Measurements from ENCODE around the gene DAGLB. TPM values are rescaled to one million over a fixed set of nuclear protein-coding genes. Genes with fewer than 3 reads are reported as not detected.

The DAGLB gene
- total and polyA plus RNA-seq, 2 experiments from 2014 or later, result 18.9 to 22.3 TPM

DNA sequence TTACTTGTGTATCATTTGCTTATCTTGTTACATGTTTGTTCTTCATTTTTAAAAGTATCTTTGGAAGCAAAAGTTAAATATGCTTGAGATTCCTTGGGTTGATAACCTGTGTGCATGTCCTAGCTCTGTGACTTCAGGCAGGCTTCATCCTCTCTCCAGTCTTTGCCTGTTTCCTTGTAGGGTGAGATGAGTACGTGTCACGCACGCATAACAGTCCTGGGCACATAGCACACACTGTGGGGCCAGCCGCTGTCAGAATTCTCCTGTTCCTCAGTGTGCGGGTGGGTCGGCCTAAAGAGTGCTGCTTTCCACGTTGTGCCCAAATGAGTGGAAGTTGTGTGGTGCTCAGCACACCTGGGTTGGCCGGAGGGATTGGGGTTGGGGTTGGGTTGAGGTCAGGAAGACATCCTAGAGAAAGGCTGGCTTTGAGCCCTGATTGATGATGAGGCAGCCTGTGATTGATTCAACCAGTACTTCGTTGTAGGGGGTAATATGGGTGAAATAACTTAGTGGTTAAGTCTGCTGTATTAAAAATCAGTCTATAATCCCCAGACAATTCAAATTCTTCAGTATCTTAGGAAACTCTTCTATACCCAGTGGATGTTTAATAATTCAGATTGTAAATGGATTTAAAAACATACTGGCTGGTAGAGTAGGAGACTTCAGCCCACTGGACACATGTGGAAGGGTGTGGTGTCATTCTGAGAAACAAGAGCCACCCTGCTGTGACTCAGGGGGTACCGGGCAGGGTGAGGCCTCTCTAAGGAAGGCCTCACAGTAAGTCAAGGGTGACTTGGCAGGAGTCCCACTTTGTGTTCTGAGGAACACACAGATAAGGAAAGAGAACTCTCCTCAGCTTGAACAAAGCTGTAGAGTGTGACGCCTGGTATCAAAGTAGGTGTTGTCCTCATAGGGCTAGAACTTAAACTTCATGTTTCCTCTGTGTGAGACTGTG is 54.8 kb downstream of the DAGLB start:
- TF ChIP-seq, protein P1, sequence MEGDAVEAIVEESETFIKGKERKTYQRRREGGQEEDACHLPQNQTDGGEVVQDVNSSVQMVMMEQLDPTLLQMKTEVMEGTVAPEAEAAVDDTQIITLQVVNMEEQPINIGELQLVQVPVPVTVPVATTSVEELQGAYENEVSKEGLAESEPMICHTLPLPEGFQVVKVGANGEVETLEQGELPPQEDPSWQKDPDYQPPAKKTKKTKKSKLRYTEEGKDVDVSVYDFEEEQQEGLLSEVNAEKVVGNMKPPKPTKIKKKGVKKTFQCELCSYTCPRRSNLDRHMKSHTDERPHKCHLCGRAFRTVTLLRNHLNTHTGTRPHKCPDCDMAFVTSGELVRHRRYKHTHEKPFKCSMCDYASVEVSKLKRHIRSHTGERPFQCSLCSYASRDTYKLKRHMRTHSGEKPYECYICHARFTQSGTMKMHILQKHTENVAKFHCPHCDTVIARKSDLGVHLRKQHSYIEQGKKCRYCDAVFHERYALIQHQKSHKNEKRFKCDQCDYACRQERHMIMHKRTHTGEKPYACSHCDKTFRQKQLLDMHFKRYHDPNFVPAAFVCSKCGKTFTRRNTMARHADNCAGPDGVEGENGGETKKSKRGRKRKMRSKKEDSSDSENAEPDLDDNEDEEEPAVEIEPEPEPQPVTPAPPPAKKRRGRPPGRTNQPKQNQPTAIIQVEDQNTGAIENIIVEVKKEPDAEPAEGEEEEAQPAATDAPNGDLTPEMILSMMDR (IDR thresholded peaks at IDR 0.05; ENCODE audit: low read depth, low read length), result no peak
- Histone ChIP-seq H3K9me3 (ENCODE audit: low read depth) (no peaks in the 10 kb centered on the region), H3K27ac (peak overlapping the region; percentile 83), H3K4me1 (ENCODE audit: low read depth) (peaks cover 31% of the 10 kb centered on the region), H3K4me3 (no peak overlapping the region), H3K36me3 (peaks cover 18% of the 10 kb centered on the region), H3K27me3 (no peaks in the 10 kb centered on the region)
- peak; percentile 79 to 85 for DNase-seq (ENCODE audit: low read depth in 1 of 2, low spot score in 1 of 2)

DNA sequence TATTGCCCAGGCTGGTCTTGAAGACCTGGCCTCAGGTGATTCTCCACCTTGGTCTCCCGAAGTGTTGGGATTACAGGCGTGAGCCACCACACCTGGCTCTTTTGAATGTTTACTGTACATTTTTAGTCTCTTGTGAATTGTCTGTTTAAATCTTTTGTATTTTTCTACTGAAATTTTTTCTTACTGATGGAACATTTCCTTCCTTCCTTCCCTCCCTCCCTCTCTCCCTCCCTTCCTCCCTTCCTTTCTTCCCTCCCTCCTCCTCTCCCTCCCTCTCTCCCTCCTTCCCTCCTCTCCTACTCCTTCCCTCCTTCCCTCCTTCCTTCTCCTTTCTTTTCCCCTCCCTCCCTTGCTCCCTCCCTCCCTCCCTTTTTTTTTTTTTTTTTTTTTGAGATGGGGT is 58.0 kb downstream of the DAGLB start:
- TF ChIP-seq, protein P1 (IDR thresholded peaks at IDR 0.05; ENCODE audit: low read depth, low read length), result no peak
- no peak overlapping the region for H3K4me3 ChIP-seq
- H3K9me3 ChIP-seq (ENCODE audit: low read depth), result no peaks in the 10 kb centered on the region
- DNase-seq (ENCODE audit: low read depth in 1 of 2, low spot score in 1 of 2), result no peak
- peaks cover 18% of the 10 kb centered on the region for H3K36me3 ChIP-seq
- H3K27ac ChIP-seq, result no peak overlapping the region
- H3K27me3 ChIP-seq, result no peaks in the 10 kb centered on the region
- peaks cover 25% of the 10 kb centered on the region for H3K4me1 ChIP-seq (ENCODE audit: low read depth)

DNA sequence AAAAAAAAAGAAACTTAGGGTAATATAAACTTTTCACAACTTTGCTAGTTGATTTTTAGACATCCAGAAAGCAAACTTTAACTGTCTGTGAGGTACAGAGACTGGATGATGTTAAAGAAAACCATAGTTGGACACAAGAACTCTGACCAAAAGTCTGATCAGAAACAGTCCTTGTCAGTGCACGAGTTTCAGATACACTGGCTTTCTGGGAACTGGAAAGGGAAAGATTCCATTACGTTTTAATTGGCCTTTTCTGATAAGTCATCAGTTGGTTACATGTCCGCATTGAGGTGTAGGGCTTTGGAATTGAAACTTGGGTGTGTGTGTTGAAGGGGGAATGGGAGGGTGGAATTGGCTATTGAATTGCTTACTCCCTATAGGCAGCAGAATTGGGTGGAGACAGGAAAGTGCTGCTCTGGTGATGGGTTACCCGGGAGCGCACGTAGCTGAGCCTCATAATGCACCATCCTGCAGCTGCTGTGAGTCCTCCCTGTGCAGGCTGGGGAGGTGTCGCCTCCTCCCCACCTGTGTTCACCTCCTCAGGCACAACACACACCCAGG is 59.9 kb downstream of the DAGLB start:
- Histone ChIP-seq H3K27ac (no peak overlapping the region), H3K4me3 (no peak overlapping the region), H3K36me3 (peaks cover 18% of the 10 kb centered on the region), H3K4me1 (ENCODE audit: low read depth) (peaks cover 8% of the 10 kb centered on the region), H3K9me3 (ENCODE audit: low read depth) (no peaks in the 10 kb centered on the region), H3K27me3 (no peaks in the 10 kb centered on the region)
- TF ChIP-seq, protein P1 (IDR thresholded peaks at IDR 0.05; ENCODE audit: low read depth, low read length), result no peak
- no peak for DNase-seq (ENCODE audit: low read depth in 1 of 2, low spot score in 1 of 2)

DNA sequence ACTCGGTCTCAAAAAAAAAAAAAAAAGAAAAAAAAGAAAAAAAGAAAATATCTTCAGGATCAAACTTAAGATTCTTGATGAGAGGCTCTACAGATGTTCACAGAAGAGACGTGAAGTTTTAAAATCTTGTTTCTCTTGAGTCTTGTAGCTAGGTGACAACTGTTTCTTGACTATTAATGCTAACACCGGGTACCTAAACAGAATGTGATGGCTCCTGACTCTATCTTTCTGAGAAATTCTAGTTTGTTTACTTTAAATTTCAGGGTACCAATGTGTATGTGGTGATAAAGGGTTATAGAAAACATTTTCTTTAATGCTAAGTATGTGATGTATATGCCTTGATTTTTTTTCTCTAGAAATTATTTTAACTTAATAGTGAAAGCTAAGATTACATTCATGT is 61.0 kb downstream of the DAGLB start:
- Histone ChIP-seq H3K9me3 (ENCODE audit: low read depth) (no peaks in the 10 kb centered on the region), H3K4me1 (ENCODE audit: low read depth) (peaks cover 4% of the 10 kb centered on the region), H3K27me3 (no peaks in the 10 kb centered on the region), H3K36me3 (peaks cover 9% of the 10 kb centered on the region), H3K27ac (no peak overlapping the region), H3K4me3 (no peak overlapping the region)
- no peak for DNase-seq (ENCODE audit: low read depth in 1 of 2, low spot score in 1 of 2)
- TF ChIP-seq, protein P1 (IDR thresholded peaks at IDR 0.05; ENCODE audit: low read depth, low read length), result no peak

DNA sequence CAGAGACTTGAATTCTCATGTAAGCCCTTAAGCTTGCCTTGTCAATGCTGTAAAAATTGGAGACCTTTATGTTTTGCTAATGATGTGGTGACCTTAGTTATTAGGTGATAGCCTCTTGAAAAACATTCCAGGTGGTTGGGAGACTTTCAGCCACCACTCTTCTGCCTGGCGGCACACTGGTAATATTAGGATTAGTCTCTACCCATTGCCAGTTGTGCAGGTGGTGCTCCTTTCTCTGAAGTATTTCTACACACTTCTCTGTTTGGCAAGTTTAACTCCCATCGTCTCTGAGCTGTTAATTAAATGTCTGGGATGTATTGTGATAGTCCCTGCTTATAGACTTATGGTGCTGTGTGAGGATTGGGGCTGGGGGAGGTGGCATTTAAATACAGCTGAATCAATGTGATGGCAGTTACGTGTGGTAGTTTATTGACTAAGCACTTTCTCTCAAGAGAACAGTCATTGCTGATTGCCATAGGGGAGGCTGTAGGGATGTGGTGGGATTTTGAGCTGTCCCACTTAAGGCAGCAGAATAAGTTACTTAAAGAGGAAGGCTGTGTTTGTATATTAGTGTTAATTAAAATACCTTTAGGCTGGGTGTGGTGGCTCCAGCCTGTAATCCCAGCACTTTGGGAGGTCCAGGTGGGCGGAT is 61.7 kb downstream of the DAGLB start:
- H3K27ac ChIP-seq, result peak overlapping the region; percentile 22
- H3K27me3 ChIP-seq, result no peaks in the 10 kb centered on the region
- no peak overlapping the region for H3K4me3 ChIP-seq
- DNase-seq (ENCODE audit: low read depth in 1 of 2, low spot score in 1 of 2), result no peak
- peaks cover 6% of the 10 kb centered on the region for H3K36me3 ChIP-seq
- H3K9me3 ChIP-seq (ENCODE audit: low read depth), result no peaks in the 10 kb centered on the region
- peaks cover 4% of the 10 kb centered on the region for H3K4me1 ChIP-seq (ENCODE audit: low read depth)
- TF ChIP-seq, protein P1 (IDR thresholded peaks at IDR 0.05; ENCODE audit: low read depth, low read length), result no peak

Measured in cardiac muscle cell (in vitro differentiated cells and primary cell).